Activated naive CD8-positive, alpha-beta T cell (primary cell): ENCODE data around the gene CDH8.
"Not testable (repeated sequence)": the region's sequence is repeated elsewhere in the genome, so short reads cannot be mapped to it uniquely, and the experiment has no call there.

ENCODE experiments used
- H3K27ac Mint-ChIP-seq: one replicate; pipeline ENCODE4 v1.8.0; 2021; ENCODE audit warnings: mixed read lengths
- H3K27me3 Mint-ChIP-seq: one replicate; pipeline ENCODE4 v1.8.0; 2021; ENCODE audit warnings: mixed read lengths
- H3K36me3 Mint-ChIP-seq: one replicate; pipeline ENCODE4 v1.8.0; 2021; ENCODE audit warnings: mixed read lengths
- H3K4me1 Mint-ChIP-seq: one replicate; pipeline ENCODE4 v1.8.0; 2021; ENCODE audit warnings: low read depth, mixed read lengths
- H3K4me3 Mint-ChIP-seq: one replicate; pipeline ENCODE4 v1.8.0; 2021; ENCODE audit warnings: mild to moderate bottlenecking, mixed read lengths
- H3K9me3 Mint-ChIP-seq: one replicate; pipeline ENCODE4 v1.8.0; 2021; ENCODE audit warnings: low read depth, mixed read lengths

CDH8 gene

DNA sequence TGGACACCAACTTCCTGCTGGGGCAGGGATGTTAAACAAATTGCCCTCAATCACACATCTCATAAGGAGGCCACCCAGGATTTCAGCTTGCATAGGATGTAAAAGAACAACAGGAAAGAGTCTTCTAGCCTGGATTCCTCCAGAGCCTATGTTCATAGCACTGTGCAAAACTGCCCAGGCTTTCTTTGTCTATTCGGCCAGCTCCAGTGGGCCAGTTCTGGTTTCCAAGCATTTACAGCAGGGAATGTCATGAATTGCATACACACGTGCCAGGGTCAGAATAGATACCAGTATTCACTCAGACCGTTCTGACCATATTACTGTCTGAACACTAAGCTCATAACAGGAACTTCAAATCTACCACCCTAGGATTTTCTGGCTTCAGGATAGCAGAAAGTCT is 273.2 kb downstream of the CDH8 start:
- Mint-ChIP-seq H3K4me1 (no peaks in the 10 kb centered on the region), H3K9me3 (peaks cover 20% of the 10 kb centered on the region), H3K27ac (no peak overlapping the region), H3K27me3 (no peaks in the 10 kb centered on the region), H3K36me3 (no peaks in the 10 kb centered on the region), H3K4me3 (no peak overlapping the region)

DNA sequence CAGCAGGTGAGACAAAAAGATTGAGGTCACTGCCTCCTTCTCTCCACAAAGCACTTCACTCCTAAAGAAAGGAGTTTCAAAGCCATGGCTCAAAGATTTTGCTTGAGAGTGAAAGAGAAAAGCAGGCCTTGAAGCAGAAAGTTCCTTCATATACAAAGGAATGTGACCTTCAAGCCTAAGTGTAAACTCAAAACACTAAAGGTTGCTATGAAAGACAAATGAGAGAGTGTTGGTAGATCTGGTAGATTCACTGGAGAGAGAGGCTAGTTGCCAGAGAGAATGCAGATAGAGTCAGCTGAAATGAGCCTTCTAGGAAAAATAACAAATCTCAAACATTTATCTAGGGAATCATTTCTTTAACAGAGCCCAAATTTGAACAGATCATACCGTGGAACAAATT is 305.2 kb downstream of the CDH8 start:
- no peaks in the 10 kb centered on the region for H3K4me1 Mint-ChIP-seq
- peaks cover 15% of the 10 kb centered on the region for H3K9me3 Mint-ChIP-seq
- no peaks in the 10 kb centered on the region for H3K36me3 Mint-ChIP-seq
- no peak overlapping the region for H3K4me3 Mint-ChIP-seq
- no peaks in the 10 kb centered on the region for H3K27me3 Mint-ChIP-seq
- H3K27ac Mint-ChIP-seq, result no peak overlapping the region

DNA sequence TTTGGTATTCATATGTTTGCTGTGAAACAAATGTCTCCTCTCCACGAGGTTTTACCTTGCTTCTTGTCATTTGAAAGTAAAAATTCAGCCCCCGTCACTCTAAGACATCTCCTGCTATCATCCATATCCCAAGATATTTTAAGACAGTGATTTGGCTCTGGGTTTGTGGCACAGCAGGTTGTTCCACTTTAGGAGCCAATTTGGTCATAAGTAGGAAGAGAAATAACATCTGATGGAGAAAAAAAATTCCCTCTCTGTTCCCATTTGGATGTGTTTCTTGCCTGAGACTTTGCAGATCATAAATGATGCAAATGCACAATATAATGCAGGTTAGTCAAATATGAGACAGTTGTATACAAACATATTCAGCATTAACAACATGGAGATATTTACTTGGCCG is 309.5 kb downstream of the CDH8 start:
- Mint-ChIP-seq H3K27me3 (no peaks in the 10 kb centered on the region), H3K4me1 (no peaks in the 10 kb centered on the region), H3K27ac (no peak overlapping the region), H3K9me3 (peaks cover 11% of the 10 kb centered on the region), H3K36me3 (no peaks in the 10 kb centered on the region), H3K4me3 (no peak overlapping the region)

DNA sequence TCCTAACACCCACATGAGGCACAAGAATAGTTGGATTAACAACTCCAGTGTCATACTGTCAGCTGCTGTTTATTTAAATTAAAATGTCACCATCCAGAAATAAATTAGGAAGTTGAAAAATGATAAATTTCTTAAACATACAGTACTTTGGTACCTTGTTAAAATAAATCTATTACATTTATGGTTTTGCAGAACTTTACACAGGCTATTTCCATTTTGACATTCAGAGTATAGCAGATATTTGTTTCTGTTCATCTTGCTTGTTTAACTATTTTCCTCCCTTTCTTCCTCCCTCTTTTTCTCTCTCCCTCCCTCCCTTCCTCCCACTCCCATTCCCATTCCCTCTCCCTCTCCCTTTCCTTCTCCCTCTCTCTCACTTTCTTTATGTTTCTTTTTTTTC is 310.1 kb downstream of the CDH8 start:
- H3K36me3 Mint-ChIP-seq, result no peaks in the 10 kb centered on the region
- H3K27me3 Mint-ChIP-seq, result no peaks in the 10 kb centered on the region
- peaks cover 9% of the 10 kb centered on the region for H3K9me3 Mint-ChIP-seq
- H3K4me1 Mint-ChIP-seq, result no peaks in the 10 kb centered on the region
- no peak overlapping the region for H3K27ac Mint-ChIP-seq
- H3K4me3 Mint-ChIP-seq, result no peak overlapping the region

DNA sequence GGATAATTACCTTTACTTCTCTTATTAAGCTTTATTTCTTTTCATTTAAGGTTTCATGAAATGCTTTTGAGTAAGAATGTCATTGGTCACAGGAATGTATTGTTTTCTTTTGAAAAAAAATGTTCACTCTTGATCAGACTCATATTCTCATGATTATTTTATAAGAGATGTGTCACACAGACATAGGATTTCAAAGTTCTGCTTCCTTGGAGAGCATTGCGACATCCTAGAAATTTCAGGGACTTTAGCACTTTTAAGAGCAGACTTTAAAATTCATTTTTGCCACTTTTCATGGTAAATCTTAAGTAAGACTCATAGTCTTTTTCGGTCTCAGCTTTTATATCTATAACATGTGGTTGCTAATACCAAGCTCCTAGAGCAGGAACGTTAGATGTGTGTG is 314.7 kb downstream of the CDH8 start:
- no peaks in the 10 kb centered on the region for H3K27me3 Mint-ChIP-seq
- peaks cover 18% of the 10 kb centered on the region for H3K9me3 Mint-ChIP-seq
- no peak overlapping the region for H3K27ac Mint-ChIP-seq

DNA sequence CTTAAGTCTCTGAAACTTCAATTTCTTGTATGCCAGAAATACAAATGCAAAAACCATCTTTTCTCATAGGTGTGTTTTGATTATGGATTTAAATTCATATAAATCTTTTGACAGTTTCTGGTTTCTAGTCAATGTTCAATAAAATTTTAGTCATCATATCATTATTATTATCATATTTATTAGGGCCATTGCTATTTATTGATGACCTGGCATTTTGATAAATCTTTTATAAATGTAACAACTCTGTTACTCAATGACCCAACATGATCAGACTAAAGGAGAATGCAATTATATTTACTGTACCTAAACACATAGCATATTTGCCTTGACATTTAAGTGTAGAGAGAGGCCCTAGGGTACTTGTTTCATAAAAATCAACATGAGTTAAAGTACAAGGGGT is 320.8 kb downstream of the CDH8 start:
- Mint-ChIP-seq H3K36me3 (no peaks in the 10 kb centered on the region), H3K4me1 (no peaks in the 10 kb centered on the region), H3K4me3 (no peak overlapping the region)

More for the DNA sequence above, 314.7 kb downstream of the CDH8 start:
- Mint-ChIP-seq H3K4me1 (no peaks in the 10 kb centered on the region), H3K4me3 (no peak overlapping the region), H3K36me3 (no peaks in the 10 kb centered on the region)

DNA sequence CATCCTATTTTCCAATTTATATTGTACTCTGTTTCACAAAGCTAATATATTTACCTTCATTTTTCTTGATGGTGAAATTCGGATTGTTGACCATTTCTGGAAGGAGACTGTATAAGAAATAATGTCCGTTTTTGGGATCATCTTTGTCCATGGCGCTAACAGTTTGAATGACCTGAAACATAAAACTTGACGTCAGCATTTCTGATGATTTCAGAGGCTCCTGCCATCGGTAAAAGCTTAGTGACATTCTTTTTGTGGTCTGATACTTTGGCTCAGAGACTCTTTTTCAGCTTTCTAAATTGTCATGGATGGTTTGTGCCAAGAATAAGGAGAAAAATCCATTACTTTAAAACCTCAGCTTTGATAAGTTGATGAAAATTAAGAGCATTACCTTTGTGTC is 322.5 kb downstream of the CDH8 start:
- no peaks in the 10 kb centered on the region for H3K4me1 Mint-ChIP-seq
- no peak overlapping the region for H3K4me3 Mint-ChIP-seq
- H3K9me3 Mint-ChIP-seq, result peaks cover 16% of the 10 kb centered on the region
- H3K27me3 Mint-ChIP-seq, result no peaks in the 10 kb centered on the region
- H3K27ac Mint-ChIP-seq, result no peak overlapping the region
- no peaks in the 10 kb centered on the region for H3K36me3 Mint-ChIP-seq

More for the DNA sequence above, 320.8 kb downstream of the CDH8 start:
- Mint-ChIP-seq H3K27ac (no peak overlapping the region), H3K27me3 (no peaks in the 10 kb centered on the region), H3K9me3 (peaks cover 16% of the 10 kb centered on the region)

DNA sequence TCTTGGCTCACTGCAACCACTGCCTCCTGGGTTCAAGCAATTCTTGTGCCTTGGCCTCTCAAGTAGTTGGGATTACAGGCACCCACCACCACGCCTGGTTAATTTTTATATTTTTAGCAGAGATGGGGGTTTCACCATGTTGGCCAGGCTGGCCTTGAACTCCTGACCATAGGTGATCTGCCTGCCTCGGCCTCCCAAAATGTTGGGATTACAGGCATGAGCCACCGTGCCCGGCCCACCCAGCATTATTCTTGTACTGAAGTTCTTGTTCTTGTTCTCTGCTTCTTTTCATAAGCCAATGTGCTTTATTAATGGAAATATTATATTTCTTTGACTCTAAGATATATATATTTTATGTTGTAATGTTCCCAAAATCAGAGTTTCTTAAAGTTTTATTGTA is 336.6 kb downstream of the CDH8 start:
- not testable (repeated sequence) for H3K9me3 Mint-ChIP-seq, H3K4me3 Mint-ChIP-seq, H3K4me1 Mint-ChIP-seq, H3K27ac Mint-ChIP-seq, H3K36me3 Mint-ChIP-seq, H3K27me3 Mint-ChIP-seq

DNA sequence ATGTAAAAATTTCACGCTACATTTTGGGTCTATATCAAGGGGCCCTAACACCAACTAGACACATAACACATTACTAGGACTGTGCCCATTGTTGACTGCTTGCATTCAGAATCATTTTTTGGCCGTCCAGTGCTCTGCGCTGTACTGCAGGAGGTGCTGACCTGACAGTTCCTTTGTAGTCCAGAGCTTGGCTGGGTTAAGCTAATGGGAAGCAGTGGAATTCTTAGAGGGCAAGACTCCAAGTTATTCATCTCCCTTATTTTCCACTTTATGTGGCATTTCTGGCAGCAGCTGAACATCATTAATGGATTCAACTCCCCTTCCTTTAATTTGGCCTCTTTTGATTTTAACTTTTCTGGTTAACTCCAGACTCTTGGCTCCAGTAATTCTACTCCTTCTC is 351.7 kb downstream of the CDH8 start:
- no peak overlapping the region for H3K27ac Mint-ChIP-seq
- no peak overlapping the region for H3K4me3 Mint-ChIP-seq
- H3K4me1 Mint-ChIP-seq, result no peaks in the 10 kb centered on the region
- H3K27me3 Mint-ChIP-seq, result no peaks in the 10 kb centered on the region
- H3K36me3 Mint-ChIP-seq, result no peaks in the 10 kb centered on the region
- H3K9me3 Mint-ChIP-seq, result peaks cover 14% of the 10 kb centered on the region

DNA sequence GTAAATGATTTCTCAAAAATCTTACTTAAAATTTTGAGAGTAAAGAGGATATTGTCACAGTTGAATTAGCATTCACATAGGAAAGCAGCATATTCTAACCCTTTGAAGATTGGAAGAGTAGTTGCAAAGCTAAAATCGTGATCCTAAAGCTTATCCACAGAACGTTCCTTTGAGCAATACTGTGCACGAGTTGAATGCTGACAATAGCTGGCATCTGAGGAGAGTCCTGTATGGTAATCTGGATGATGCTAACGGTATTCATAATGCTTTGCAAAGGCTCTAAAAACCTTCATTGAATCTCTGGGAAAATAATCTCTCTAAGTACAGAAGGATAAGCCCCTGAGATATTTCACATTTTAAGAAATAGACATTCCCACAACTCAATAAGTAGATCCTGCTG is 354.6 kb downstream of the CDH8 start:
- Mint-ChIP-seq H3K4me1 (no peaks in the 10 kb centered on the region), H3K36me3 (no peaks in the 10 kb centered on the region), H3K4me3 (no peak overlapping the region), H3K27me3 (no peaks in the 10 kb centered on the region), H3K9me3 (peaks cover 16% of the 10 kb centered on the region), H3K27ac (no peak overlapping the region)

DNA sequence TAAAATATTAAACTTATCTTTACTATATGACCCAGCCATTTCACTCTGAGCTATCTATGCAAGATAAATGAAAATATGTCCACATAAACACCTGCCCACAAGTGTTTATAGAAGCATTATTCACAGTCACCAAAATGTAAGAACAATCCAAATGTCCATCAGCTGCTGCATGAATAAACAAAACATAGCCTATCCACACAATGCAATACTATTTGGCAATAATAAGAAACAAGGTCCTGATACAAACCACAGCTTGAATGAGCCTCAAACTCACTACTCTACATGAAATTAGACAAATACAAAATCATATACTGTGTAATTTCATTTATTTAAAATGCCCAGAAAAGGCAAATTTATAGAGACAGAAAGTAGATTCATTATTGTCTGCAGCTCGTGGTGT is 355.1 kb downstream of the CDH8 start:
- Mint-ChIP-seq H3K36me3 (no peaks in the 10 kb centered on the region), H3K4me3 (no peak overlapping the region), H3K27me3 (no peaks in the 10 kb centered on the region), H3K9me3 (peaks cover 12% of the 10 kb centered on the region), H3K4me1 (no peaks in the 10 kb centered on the region), H3K27ac (no peak overlapping the region)

DNA sequence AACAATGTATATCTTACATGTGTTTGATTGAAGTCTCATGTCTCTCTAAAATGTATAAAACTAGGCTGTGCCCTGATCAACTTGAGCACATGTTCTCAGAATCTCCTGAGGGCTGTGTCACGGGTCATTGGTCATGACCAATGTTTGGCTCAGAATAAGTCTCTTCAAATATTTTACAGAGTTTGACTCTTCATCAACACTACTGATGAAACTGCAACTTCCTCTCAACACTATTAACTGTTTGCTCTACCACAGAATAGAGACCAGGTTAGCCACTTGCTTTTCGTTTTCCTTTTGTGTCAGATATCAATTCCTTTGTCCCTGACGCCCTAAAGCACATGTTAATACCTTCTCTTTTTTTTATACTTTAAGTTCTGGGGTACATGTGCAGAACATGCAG is 358.1 kb downstream of the CDH8 start:
- peaks cover 11% of the 10 kb centered on the region for H3K9me3 Mint-ChIP-seq
- no peaks in the 10 kb centered on the region for H3K4me1 Mint-ChIP-seq
- H3K36me3 Mint-ChIP-seq, result no peaks in the 10 kb centered on the region
- H3K27ac Mint-ChIP-seq, result no peak overlapping the region
- no peak overlapping the region for H3K4me3 Mint-ChIP-seq
- H3K27me3 Mint-ChIP-seq, result no peaks in the 10 kb centered on the region

DNA sequence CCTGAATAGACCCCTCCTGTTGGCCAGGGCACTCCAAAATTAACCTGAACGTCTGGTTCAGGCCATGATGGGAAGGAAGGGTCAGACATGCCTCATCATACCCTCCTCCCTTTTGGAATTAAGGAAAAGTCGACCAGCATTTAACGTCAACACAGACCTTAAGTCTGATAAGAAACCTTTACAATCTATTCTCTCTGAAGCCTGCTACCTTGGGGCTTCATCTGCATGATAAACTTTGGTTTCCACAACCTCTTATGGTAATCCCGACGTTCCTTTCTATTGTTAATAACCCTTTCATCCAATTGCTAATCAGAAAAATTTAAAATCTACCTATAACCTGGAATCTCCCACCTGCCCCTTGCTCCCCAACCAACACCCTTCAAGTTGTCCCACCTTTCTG is 358.5 kb downstream of the CDH8 start:
- peaks cover 11% of the 10 kb centered on the region for H3K9me3 Mint-ChIP-seq
- H3K36me3 Mint-ChIP-seq, result no peaks in the 10 kb centered on the region
- no peaks in the 10 kb centered on the region for H3K27me3 Mint-ChIP-seq
- no peak overlapping the region for H3K27ac Mint-ChIP-seq
- no peak overlapping the region for H3K4me3 Mint-ChIP-seq
- H3K4me1 Mint-ChIP-seq, result no peaks in the 10 kb centered on the region

DNA sequence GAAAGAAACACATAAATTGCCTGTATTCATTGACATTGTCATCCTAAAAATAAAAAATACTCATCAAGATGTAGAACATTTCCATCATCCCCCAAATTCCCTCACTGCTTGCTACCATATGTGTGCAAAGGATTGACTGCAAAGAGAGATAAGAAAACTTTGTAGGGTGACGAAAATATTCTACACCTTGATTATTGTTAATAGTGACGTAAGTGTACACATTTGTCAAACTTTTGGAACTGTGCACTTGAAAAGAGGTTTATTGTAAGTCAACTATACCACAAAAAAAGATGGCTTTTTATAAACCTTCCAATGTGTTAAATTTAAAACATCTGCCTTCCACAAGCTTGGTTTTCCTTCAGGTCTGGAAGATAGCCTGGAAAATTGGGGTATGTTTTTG is 359.5 kb downstream of the CDH8 start:
- Mint-ChIP-seq H3K4me3 (no peak overlapping the region), H3K9me3 (peaks cover 11% of the 10 kb centered on the region), H3K36me3 (no peaks in the 10 kb centered on the region), H3K27ac (no peak overlapping the region), H3K4me1 (no peaks in the 10 kb centered on the region), H3K27me3 (no peaks in the 10 kb centered on the region)

DNA sequence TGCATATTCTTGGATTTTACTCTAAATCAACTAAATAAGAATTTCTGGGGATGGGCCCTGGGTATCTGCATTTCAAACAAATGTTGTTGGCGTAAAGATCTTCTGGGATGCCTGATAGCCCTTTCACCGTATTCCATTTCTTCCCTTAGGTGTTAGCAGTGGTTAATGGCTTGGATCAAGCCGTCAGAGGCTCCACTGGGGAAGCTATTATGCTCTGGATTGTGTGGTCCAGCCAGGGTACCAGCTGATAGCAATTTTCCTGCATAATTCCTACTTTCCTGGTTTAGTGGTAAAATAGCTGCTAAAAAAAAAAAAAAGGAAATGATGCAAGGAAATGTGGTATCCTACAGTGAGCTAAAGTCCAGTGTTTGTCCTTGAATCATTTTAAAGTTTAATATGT is 365.1 kb downstream of the CDH8 start:
- H3K27me3 Mint-ChIP-seq, result no peaks in the 10 kb centered on the region
- no peaks in the 10 kb centered on the region for H3K36me3 Mint-ChIP-seq
- H3K4me3 Mint-ChIP-seq, result no peak overlapping the region
- no peaks in the 10 kb centered on the region for H3K4me1 Mint-ChIP-seq
- peaks cover 22% of the 10 kb centered on the region for H3K9me3 Mint-ChIP-seq
- no peak overlapping the region for H3K27ac Mint-ChIP-seq

DNA sequence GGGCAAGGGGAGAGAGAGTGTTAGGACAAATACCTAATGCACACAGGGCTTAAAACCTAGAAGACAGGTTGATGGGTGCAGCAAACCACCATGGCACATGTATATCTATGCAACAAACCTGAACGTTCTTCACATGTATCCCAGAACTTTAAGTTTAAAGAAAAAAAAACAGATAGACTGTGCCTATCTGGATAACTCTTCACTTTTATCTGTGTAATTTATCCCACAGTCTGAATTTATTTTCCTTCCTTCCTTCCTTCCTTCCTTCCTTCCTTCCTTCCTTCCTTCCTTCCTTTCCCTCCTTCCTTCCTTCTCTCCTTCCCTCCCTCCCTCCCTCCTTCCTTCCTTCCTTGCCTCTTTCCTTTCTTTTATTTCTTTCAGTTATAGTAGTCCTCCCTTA is 370.7 kb downstream of the CDH8 start:
- no peak overlapping the region for H3K4me3 Mint-ChIP-seq
- H3K36me3 Mint-ChIP-seq, result no peaks in the 10 kb centered on the region
- H3K27me3 Mint-ChIP-seq, result no peaks in the 10 kb centered on the region
- no peak overlapping the region for H3K27ac Mint-ChIP-seq
- H3K4me1 Mint-ChIP-seq, result no peaks in the 10 kb centered on the region
- peaks cover 25% of the 10 kb centered on the region for H3K9me3 Mint-ChIP-seq

DNA sequence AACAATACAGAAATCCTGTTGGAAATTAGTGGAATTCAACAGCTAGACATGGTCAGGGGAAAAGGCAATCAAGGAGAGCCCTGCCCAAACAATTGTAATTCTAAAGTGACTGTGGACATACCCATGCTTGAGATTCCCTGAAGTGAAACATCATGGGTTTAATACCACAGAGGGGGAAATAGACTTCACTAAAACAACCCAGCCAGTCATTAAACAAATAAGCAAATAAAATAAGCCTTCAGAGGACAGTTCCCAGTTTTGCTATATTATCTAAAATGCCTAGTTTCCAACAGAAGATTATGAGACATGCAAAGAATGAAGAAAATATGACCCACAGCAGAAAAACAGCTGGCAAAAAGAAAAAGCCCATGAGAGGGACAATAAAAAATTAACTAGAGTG is 376.3 kb downstream of the CDH8 start:
- Mint-ChIP-seq H3K4me3 (no peak overlapping the region), H3K36me3 (no peaks in the 10 kb centered on the region), H3K27me3 (no peaks in the 10 kb centered on the region), H3K9me3 (peaks cover 20% of the 10 kb centered on the region), H3K4me1 (no peaks in the 10 kb centered on the region), H3K27ac (no peak overlapping the region)
